Mesenchymal stem cell (in vitro differentiated cells and primary cell): Measurements from ENCODE around the gene TBC1D8.

Source experiments
- DNase-seq: peaks from one replicate; pipeline ENCODE4 v3.0.0-alpha.2; 2013
- H2AFZ ChIP-seq: one replicate; pipeline ENCODE4 v1.6.1; 2013; ENCODE audit warnings: low read depth, mild to moderate bottlenecking, control low read depth, inconsistent platforms, low read length, moderate library complexity
- H2AK5ac ChIP-seq: 2 replicates; pipeline ENCODE4 v1.6.1; 2013; ENCODE audit warnings: low read length, moderate library complexity, mild to moderate bottlenecking, inconsistent platforms; ENCODE audit not compliant: severe bottlenecking
- H2BK120ac ChIP-seq: one replicate; pipeline ENCODE4 v1.6.1; 2013; ENCODE audit warnings: low read depth, mild to moderate bottlenecking, inconsistent platforms, low read length, moderate library complexity
- H2BK12ac ChIP-seq, 2 experiments: one replicate each; pipeline ENCODE4 v1.6.1; 2013; ENCODE audit warnings: inconsistent platforms in 2 of 2, low read length in 2 of 2, mild to moderate bottlenecking in 2 of 2, moderate library complexity in 2 of 2, control low read depth in 1 of 2
- H2BK15ac ChIP-seq: one replicate; pipeline ENCODE4 v1.6.1; 2013; ENCODE audit warnings: mild to moderate bottlenecking, low read depth, inconsistent platforms; ENCODE audit not compliant: poor library complexity, severe bottlenecking
- H2BK5ac ChIP-seq: 2 replicates; pipeline ENCODE4 v1.6.1; 2013; ENCODE audit warnings: low read depth, mild to moderate bottlenecking, low read length, control low read depth, inconsistent platforms; ENCODE audit not compliant: poor library complexity, severe bottlenecking
- H3K14ac ChIP-seq, 2 experiments: one replicate each; pipeline ENCODE4 v1.6.1; 2013; ENCODE audit warnings: inconsistent platforms in 2 of 2, low read length in 2 of 2, control low read depth in 1 of 2, mild to moderate bottlenecking in 1 of 2, moderate library complexity in 1 of 2
- H3K18ac ChIP-seq, 2 experiments: one replicate each; pipeline ENCODE4 v1.6.1; 2013; ENCODE audit warnings: inconsistent platforms in 2 of 2, low read length in 2 of 2, control low read depth in 1 of 2, low read depth in 1 of 2, mild to moderate bottlenecking in 1 of 2
- H3K23ac ChIP-seq, 2 experiments: one replicate each; pipeline ENCODE4 v1.6.1; 2013; ENCODE audit warnings: inconsistent platforms in 2 of 2, low read length in 2 of 2, mild to moderate bottlenecking in 2 of 2, moderate library complexity in 2 of 2, control low read depth in 1 of 2
- H3K27ac ChIP-seq: 2 replicates; pipeline ENCODE4 v1.5.1; 2013; ENCODE audit warnings: mild to moderate bottlenecking, moderate library complexity, low read length, control low read depth, inconsistent platforms; ENCODE audit not compliant: poor library complexity, severe bottlenecking
- H3K27me3 ChIP-seq, 2 experiments: 2 replicates each; pipeline versions ENCODE4 v1.6.1 to v1.7.0; 2013; ENCODE audit warnings: low read length in 2 of 2, mild to moderate bottlenecking in 2 of 2, moderate library complexity in 2 of 2, control low read depth in 1 of 2, inconsistent platforms in 1 of 2; ENCODE audit not compliant: control insufficient read depth in 1 of 2, insufficient read depth in 1 of 2
- H3K36me3 ChIP-seq, 2 experiments: 2 replicates each; pipeline versions ENCODE4 v1.6.1 to v1.7.0; 2013; ENCODE audit warnings: low read length in 2 of 2, control low read depth in 1 of 2, inconsistent platforms in 1 of 2, low read depth in 1 of 2, mild to moderate bottlenecking in 1 of 2; ENCODE audit not compliant: insufficient read depth in 2 of 2, control insufficient read depth in 1 of 2
- H3K4ac ChIP-seq, 2 experiments: one replicate each; pipeline ENCODE4 v1.6.1; 2013; ENCODE audit warnings: inconsistent platforms in 2 of 2, low read length in 2 of 2, mild to moderate bottlenecking in 2 of 2, moderate library complexity in 2 of 2, control low read depth in 1 of 2, low read depth in 1 of 2
- H3K4me1 ChIP-seq: 2 replicates; pipeline ENCODE4 v1.6.1; 2013; ENCODE audit warnings: low read depth, low read length, control low read depth; ENCODE audit not compliant: control insufficient read depth, insufficient read depth
- H3K4me2 ChIP-seq: 2 replicates; pipeline ENCODE4 v1.6.1; 2013; ENCODE audit warnings: low read length, mild to moderate bottlenecking, inconsistent platforms; ENCODE audit not compliant: poor library complexity, severe bottlenecking
- H3K4me3 ChIP-seq, 2 experiments: 2 replicates each; pipeline versions ENCODE4 v1.5.1 to v1.7.0; 2013; ENCODE audit warnings: low read length in 2 of 2, mild to moderate bottlenecking in 2 of 2, control low read depth in 1 of 2, low read depth in 1 of 2; ENCODE audit not compliant: insufficient read depth in 1 of 2
- H3K79me1 ChIP-seq: replicated peaks from 2 replicates; pipeline ENCODE4 v1.6.1; 2013; ENCODE audit warnings: mild to moderate bottlenecking, control low read depth, low read length, inconsistent platforms; ENCODE audit not compliant: poor library complexity, severe bottlenecking
- H3K9ac ChIP-seq: 2 replicates; pipeline ENCODE4 v1.7.0; 2013; ENCODE audit warnings: mild to moderate bottlenecking, low read length, moderate library complexity
- H3K9me3 ChIP-seq: 2 replicates; pipeline ENCODE4 v1.7.0; 2013; ENCODE audit warnings: mild to moderate bottlenecking, low read length; ENCODE audit not compliant: control insufficient read depth
- H4K8ac ChIP-seq: one replicate; pipeline ENCODE4 v1.6.1; 2013; ENCODE audit warnings: inconsistent platforms, mild to moderate bottlenecking, low read length, moderate library complexity
- H4K91ac ChIP-seq: one replicate; pipeline ENCODE4 v1.6.1; 2013; ENCODE audit warnings: mild to moderate bottlenecking, low read length, inconsistent platforms
- WGBS: methylation state at CpG from one replicate; pipeline ENCODE4 v1.1.7; 2013; ENCODE audit warnings: mixed read lengths; 5-methylcytosine and 5-hydroxymethylcytosine counted together

Gene TBC1D8

GRCh38 chr2:100983201-100983600 is 168.0 kb downstream of the TBC1D8 start:
- H3K27ac ChIP-seq: no peak overlapping the region
- H2BK5ac ChIP-seq: no peak overlapping the region
- H3K4me2 ChIP-seq: no peak overlapping the region
- no peak overlapping the region for H3K4ac ChIP-seq
- 96% methylated on average over 12 of the region's 12 CpGs for WGBS
- H3K18ac ChIP-seq: no peak overlapping the region
- H3K23ac ChIP-seq: no peak overlapping the region
- H3K79me1 ChIP-seq: no peaks in the 10 kb centered on the region
- no peak overlapping the region for H3K9ac ChIP-seq
- no peak overlapping the region for H2AFZ ChIP-seq
- H2BK15ac ChIP-seq: peak overlapping the region; percentile 26
- H2BK120ac ChIP-seq: no peak overlapping the region
- H4K91ac ChIP-seq: peak overlapping the region; percentile 2
- no peak overlapping the region for H2AK5ac ChIP-seq
- H3K36me3 ChIP-seq: peaks cover 2 to 25% of the 10 kb centered on the region in 2 experiments
- H2BK12ac ChIP-seq: no peak overlapping the region
- H3K27me3 ChIP-seq: peaks cover 0 to 3% of the 10 kb centered on the region in 2 experiments
- DNase-seq: no peak
- H3K4me3 ChIP-seq: no peak overlapping the region
- no peak overlapping the region for H4K8ac ChIP-seq
- H3K14ac ChIP-seq: no peak overlapping the region
- peaks cover 6% of the 10 kb centered on the region for H3K4me1 ChIP-seq
- H3K9me3 ChIP-seq: no peaks in the 10 kb centered on the region

DNA sequence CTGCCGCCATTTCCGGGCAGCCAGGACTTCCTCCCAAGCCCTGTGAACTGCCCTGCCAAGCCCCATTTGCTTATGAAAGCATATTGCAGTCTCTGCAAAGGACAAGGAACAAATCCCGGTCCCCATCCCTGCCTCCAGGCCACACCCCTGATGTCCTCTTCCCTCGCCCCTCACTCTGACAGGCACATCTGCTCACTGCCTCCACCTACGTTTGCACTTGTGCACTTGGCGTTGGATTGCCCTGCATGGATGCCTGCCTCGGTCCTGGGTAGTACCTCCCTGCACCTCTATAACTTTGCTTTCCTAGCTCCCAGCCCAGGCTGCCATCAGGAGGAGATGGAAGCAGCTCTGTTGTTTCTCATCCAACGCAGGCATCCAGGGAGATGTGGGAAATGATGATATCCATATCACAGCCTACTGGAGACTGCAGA is 168.7 kb downstream of the TBC1D8 start:
- Histone ChIP-seq H2BK15ac (no peak overlapping the region), H4K8ac (no peak overlapping the region), H2BK12ac (no peak overlapping the region), H2BK5ac (no peak overlapping the region), H3K27ac (no peak overlapping the region), H3K4me3 (no peak overlapping the region), H3K4ac (no peak overlapping the region), H3K18ac (no peak overlapping the region), H3K9me3 (no peaks in the 10 kb centered on the region), H3K36me3 (peaks cover 2 to 23% of the 10 kb centered on the region in 2 experiments), H3K14ac (no peak overlapping the region), H2BK120ac (no peak overlapping the region), H3K4me1 (peaks cover 9% of the 10 kb centered on the region), H3K4me2 (no peak overlapping the region), H3K79me1 (no peaks in the 10 kb centered on the region), H3K9ac (no peak overlapping the region), H2AFZ (no peak overlapping the region), H4K91ac (no peak overlapping the region), H3K23ac (no peak overlapping the region), H3K27me3 (peaks cover 0 to 3% of the 10 kb centered on the region in 2 experiments), H2AK5ac (no peak overlapping the region)
- DNase-seq: no peak
- WGBS: 90% methylated on average over 8 of the region's 8 CpGs

- H3K4ac ChIP-seq: no peak overlapping the region
- no peak overlapping the region for H2BK15ac ChIP-seq
- H3K4me1 ChIP-seq: peaks cover 20% of the 10 kb centered on the region
- H2AK5ac ChIP-seq: no peak overlapping the region
- no peak overlapping the region for H4K8ac ChIP-seq
- no peak overlapping the region for H4K91ac ChIP-seq
- peaks cover 0 to 3% of the 10 kb centered on the region in 2 experiments for H3K27me3 ChIP-seq
- DNase-seq: no peak
- H3K23ac ChIP-seq: no peak overlapping the region
- H3K4me2 ChIP-seq: no peak overlapping the region
- WGBS: 15% methylated on average over 2 of the region's 2 CpGs
- no peak overlapping the region for H3K14ac ChIP-seq
- no peak overlapping the region for H2AFZ ChIP-seq
- H3K27ac ChIP-seq: no peak overlapping the region
- no peak overlapping the region for H3K9ac ChIP-seq
- H2BK12ac ChIP-seq: no peak overlapping the region
- peak overlapping the region; percentile 55 for H2BK120ac ChIP-seq
- no peak overlapping the region for H2BK5ac ChIP-seq
- H3K4me3 ChIP-seq: no peak overlapping the region
- H3K79me1 ChIP-seq: no peaks in the 10 kb centered on the region
- H3K36me3 ChIP-seq: peaks cover 2 to 33% of the 10 kb centered on the region in 2 experiments
- no peaks in the 10 kb centered on the region for H3K9me3 ChIP-seq
- peak overlapping the region in 1 of 2 experiments; percentile 29 for H3K18ac ChIP-seq
These were observed 170.2 kb downstream of the TBC1D8 start for GRCh38 chr2:100981011-100981410.

DNA sequence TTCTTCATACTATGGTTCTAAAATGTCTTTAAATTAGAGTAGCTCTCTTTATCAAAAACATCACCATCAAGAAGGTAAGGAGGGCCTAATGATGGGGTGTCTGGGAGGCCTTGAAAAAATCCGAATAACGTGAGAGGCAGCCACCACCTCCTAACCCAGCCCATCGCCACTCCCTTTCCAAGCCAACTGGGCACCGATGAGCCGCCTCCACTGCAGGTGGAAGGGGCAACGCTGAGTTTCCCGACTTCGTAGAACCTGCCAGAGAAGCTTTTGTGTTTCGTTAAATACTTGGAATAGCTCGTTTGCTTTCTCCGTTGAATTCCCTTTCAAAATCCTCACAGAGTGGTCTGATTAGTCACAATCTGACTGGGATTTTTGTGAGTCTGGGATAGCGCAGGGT is 171.1 kb downstream of the TBC1D8 start:
- no peak overlapping the region for H3K27ac ChIP-seq
- no peak overlapping the region for H3K18ac ChIP-seq
- no peak overlapping the region for H2BK5ac ChIP-seq
- no peak overlapping the region for H3K4ac ChIP-seq
- H3K14ac ChIP-seq: no peak overlapping the region
- no peaks in the 10 kb centered on the region for H3K9me3 ChIP-seq
- H3K79me1 ChIP-seq: no peaks in the 10 kb centered on the region
- H3K4me3 ChIP-seq: no peak overlapping the region
- H2AFZ ChIP-seq: no peak overlapping the region
- no peak overlapping the region for H2BK12ac ChIP-seq
- H3K36me3 ChIP-seq: peaks cover 2 to 42% of the 10 kb centered on the region in 2 experiments
- no peak overlapping the region for H3K9ac ChIP-seq
- no peak overlapping the region for H4K8ac ChIP-seq
- H3K27me3 ChIP-seq: peaks cover 0 to 3% of the 10 kb centered on the region in 2 experiments
- no peak overlapping the region for H3K4me2 ChIP-seq
- H2AK5ac ChIP-seq: no peak overlapping the region
- no peak for DNase-seq
- peaks cover 20% of the 10 kb centered on the region for H3K4me1 ChIP-seq
- WGBS: 91% methylated on average over 12 of the region's 12 CpGs
- no peak overlapping the region for H3K23ac ChIP-seq
- H4K91ac ChIP-seq: no peak overlapping the region
- H2BK15ac ChIP-seq: no peak overlapping the region
- no peak overlapping the region for H2BK120ac ChIP-seq
